Neural cell (in vitro differentiated cells): ENCODE data around the gene ZNF618. TPM values are rescaled to one million over a fixed set of nuclear protein-coding genes. Genes with fewer than 3 reads are reported as not detected.

Source experiments
- H2AFZ ChIP-seq: fragments of 200-600, 300-800 bp; sonication (generic), shearing (Covaris generic); 2 replicates; pipeline ENCODE4 v1.6.0; 2014; ENCODE audit warnings: low read depth, mild to moderate bottlenecking, antibody characterized with exemption, low read length, moderate library complexity
- H3F3A ChIP-seq: fragments of 200-600 bp; shearing (Covaris generic); 2 replicates; pipeline ENCODE4 v1.6.1; 2016; ENCODE audit warnings: mild to moderate bottlenecking, moderate library complexity, mixed read lengths, antibody characterized with exemption, low read length; ENCODE audit not compliant: insufficient read depth, poor library complexity, severe bottlenecking
- H3K27ac ChIP-seq: fragments of 200-600, 300-800 bp; sonication (generic), shearing (Covaris generic); 2 replicates; pipeline ENCODE4 v1.5.1; 2014; ENCODE audit warnings: mild to moderate bottlenecking, low read length, moderate library complexity
- H3K27me3 ChIP-seq: fragments of 300-800, 200-600 bp; sonication (generic), shearing (Covaris generic); 2 replicates; pipeline ENCODE4 v1.6.0; 2014; ENCODE audit warnings: mild to moderate bottlenecking, low read depth, low read length, moderate library complexity; ENCODE audit not compliant: insufficient read depth
- H3K36me3 ChIP-seq: fragments of 300-800, 200-600 bp; sonication (generic), shearing (Covaris generic); 2 replicates; pipeline ENCODE4 v1.5.1; 2014; ENCODE audit warnings: mild to moderate bottlenecking, antibody characterized with exemption, low read length, moderate library complexity; ENCODE audit not compliant: insufficient read depth
- H3K4me2 ChIP-seq: fragments of 300-800, 200-600 bp; sonication (generic), shearing (Covaris generic); 2 replicates; pipeline ENCODE4 v1.6.0; 2014; ENCODE audit warnings: mild to moderate bottlenecking, low read length
- H3K4me3 ChIP-seq: fragments of 300-800, 200-600 bp; sonication (generic), shearing (Covaris generic); 2 replicates; pipeline ENCODE4 v1.5.1; 2014; ENCODE audit warnings: mild to moderate bottlenecking, low read length, moderate library complexity
- H3K79me2 ChIP-seq: fragments of 200-600 bp; shearing (Covaris generic); replicated peaks from 2 replicates; pipeline ENCODE4 v1.6.0; 2014; ENCODE audit warnings: mild to moderate bottlenecking, low read length, moderate library complexity; ENCODE audit not compliant: insufficient read depth
- H3K9ac ChIP-seq: fragments of 300-800, 200-600 bp; sonication (generic), shearing (Covaris generic); 2 replicates; pipeline ENCODE4 v1.6.1; 2016; ENCODE audit warnings: mild to moderate bottlenecking, low read length, mixed read lengths
- H3K9me2 ChIP-seq: fragments of 200-600 bp; shearing (Covaris generic); 2 replicates; pipeline ENCODE4 v1.6.1; 2016; ENCODE audit warnings: mild to moderate bottlenecking, low read length, mixed read lengths; ENCODE audit not compliant: insufficient read depth
- H3K9me3 ChIP-seq: fragments of 200-600, 300-800 bp; sonication (generic), shearing (Covaris generic); 2 replicates; pipeline ENCODE4 v1.6.1; 2016; ENCODE audit warnings: mild to moderate bottlenecking, mixed run types, low read length, moderate library complexity, mixed read lengths
- H4K20me1 ChIP-seq: fragments of 200-600 bp; shearing (Covaris generic); 2 replicates; pipeline ENCODE4 v1.6.1; 2016; ENCODE audit warnings: mild to moderate bottlenecking, mixed run types; ENCODE audit not compliant: insufficient read depth
- EP300 ChIP-seq: fragments of 450-650 bp; conservative IDR thresholded peaks from 2 replicates; pipeline ENCODE4 v1.6.1; 2014; ENCODE audit warnings: antibody characterized with exemption, mild to moderate bottlenecking, moderate library complexity; ENCODE audit not compliant: poor library complexity, severe bottlenecking
- EZH2 ChIP-seq: fragments of 200-600, 300-800 bp; shearing (Covaris generic), sonication (generic); IDR thresholded peaks from 2 replicates; pipeline ENCODE4 v1.6.1; 2014; ENCODE audit warnings: antibody characterized with exemption, low read length, borderline replicate concordance, mild to moderate bottlenecking; ENCODE audit not compliant: insufficient read depth, poor library complexity, severe bottlenecking
- MXI1 ChIP-seq: fragments of 450-650 bp; conservative IDR thresholded peaks from 2 replicates; pipeline ENCODE4 v1.6.1; 2014; ENCODE audit warnings: antibody characterized with exemption, mild to moderate bottlenecking; ENCODE audit not compliant: poor library complexity, severe bottlenecking
- POLR2AphosphoS5 ChIP-seq: IDR thresholded peaks from 2 replicates; pipeline ENCODE4 v1.6.1; 2012
- RAD21 ChIP-seq: fragments of 450-650 bp; conservative IDR thresholded peaks from 2 replicates; pipeline ENCODE4 v1.6.1; 2014; ENCODE audit warnings: antibody characterized with exemption, mild to moderate bottlenecking, moderate library complexity
- SMC3 ChIP-seq: fragments of 450-650 bp; conservative IDR thresholded peaks from 2 replicates; pipeline ENCODE4 v1.6.1; 2014; ENCODE audit warnings: antibody characterized with exemption, mild to moderate bottlenecking, moderate library complexity; ENCODE audit not compliant: poor library complexity
- TAF1 ChIP-seq: IDR thresholded peaks from 2 replicates; pipeline ENCODE4 v1.6.1; 2012; ENCODE audit warnings: low read depth
- polyA plus RNA-seq: library from polyadenylated mRNA; depleted of rRNA; stranded (reverse); fragments of >200 nt; gene quantifications from 2 replicates; pipeline ENCODE4 v1.2.3, GENCODE V29; 2014
- TF ChIP-seq, protein P1 (sequence below): IDR thresholded peaks from 2 replicates; pipeline ENCODE4 v1.6.1; 2012; ENCODE audit warnings: borderline replicate concordance
- TF ChIP-seq, protein P2 (sequence below): fragments of 450-650 bp; IDR thresholded peaks from 2 replicates; pipeline ENCODE4 v1.5.1; 2014; ENCODE audit warnings: antibody characterized with exemption, mild to moderate bottlenecking, moderate library complexity; ENCODE audit not compliant: poor library complexity, severe bottlenecking

The ZNF618 gene
- polyA plus RNA-seq, 1 donor from 2014 or later, result 7.1 TPM

DNA sequence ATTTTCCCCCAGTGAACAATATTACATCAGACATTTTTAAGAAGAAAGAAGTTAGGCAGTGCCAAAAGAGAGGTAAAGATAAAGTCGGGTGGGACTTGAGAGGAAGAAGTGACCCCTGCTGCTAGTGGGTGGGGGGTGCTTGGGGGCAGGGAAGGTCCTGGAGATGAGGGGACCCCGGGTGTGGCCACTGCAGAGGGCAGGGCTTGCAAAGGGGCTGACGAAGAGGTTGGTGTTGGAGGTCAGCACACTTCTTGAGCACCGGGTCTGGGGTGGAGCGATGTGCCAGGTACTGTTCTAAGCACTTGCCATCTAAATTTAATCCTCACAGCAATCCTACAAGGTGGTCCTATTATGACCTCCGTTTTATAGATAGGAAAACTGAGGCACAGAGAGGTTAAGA, 140.0 kb downstream of the ZNF618 start:
- H3K9me3 ChIP-seq, result no peaks in the 10 kb centered on the region
- no peaks in the 10 kb centered on the region for H3K9me2 ChIP-seq
- H3K27ac ChIP-seq, result no peak overlapping the region
- peaks cover 17% of the 10 kb centered on the region for H3K36me3 ChIP-seq
- no peak overlapping the region for H3K4me3 ChIP-seq
- TF ChIP-seq EP300, result no peak
- no peak for TF ChIP-seq RAD21
- no peak for TF ChIP-seq SMC3
- TF ChIP-seq, protein P1, sequence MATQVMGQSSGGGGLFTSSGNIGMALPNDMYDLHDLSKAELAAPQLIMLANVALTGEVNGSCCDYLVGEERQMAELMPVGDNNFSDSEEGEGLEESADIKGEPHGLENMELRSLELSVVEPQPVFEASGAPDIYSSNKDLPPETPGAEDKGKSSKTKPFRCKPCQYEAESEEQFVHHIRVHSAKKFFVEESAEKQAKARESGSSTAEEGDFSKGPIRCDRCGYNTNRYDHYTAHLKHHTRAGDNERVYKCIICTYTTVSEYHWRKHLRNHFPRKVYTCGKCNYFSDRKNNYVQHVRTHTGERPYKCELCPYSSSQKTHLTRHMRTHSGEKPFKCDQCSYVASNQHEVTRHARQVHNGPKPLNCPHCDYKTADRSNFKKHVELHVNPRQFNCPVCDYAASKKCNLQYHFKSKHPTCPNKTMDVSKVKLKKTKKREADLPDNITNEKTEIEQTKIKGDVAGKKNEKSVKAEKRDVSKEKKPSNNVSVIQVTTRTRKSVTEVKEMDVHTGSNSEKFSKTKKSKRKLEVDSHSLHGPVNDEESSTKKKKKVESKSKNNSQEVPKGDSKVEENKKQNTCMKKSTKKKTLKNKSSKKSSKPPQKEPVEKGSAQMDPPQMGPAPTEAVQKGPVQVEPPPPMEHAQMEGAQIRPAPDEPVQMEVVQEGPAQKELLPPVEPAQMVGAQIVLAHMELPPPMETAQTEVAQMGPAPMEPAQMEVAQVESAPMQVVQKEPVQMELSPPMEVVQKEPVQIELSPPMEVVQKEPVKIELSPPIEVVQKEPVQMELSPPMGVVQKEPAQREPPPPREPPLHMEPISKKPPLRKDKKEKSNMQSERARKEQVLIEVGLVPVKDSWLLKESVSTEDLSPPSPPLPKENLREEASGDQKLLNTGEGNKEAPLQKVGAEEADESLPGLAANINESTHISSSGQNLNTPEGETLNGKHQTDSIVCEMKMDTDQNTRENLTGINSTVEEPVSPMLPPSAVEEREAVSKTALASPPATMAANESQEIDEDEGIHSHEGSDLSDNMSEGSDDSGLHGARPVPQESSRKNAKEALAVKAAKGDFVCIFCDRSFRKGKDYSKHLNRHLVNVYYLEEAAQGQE, result no peak
- no peak for TF ChIP-seq EZH2
- no peak for TF ChIP-seq TAF1
- TF ChIP-seq MXI1, result no peak
- no peak for TF ChIP-seq POLR2AphosphoS5
- TF ChIP-seq, protein P2, sequence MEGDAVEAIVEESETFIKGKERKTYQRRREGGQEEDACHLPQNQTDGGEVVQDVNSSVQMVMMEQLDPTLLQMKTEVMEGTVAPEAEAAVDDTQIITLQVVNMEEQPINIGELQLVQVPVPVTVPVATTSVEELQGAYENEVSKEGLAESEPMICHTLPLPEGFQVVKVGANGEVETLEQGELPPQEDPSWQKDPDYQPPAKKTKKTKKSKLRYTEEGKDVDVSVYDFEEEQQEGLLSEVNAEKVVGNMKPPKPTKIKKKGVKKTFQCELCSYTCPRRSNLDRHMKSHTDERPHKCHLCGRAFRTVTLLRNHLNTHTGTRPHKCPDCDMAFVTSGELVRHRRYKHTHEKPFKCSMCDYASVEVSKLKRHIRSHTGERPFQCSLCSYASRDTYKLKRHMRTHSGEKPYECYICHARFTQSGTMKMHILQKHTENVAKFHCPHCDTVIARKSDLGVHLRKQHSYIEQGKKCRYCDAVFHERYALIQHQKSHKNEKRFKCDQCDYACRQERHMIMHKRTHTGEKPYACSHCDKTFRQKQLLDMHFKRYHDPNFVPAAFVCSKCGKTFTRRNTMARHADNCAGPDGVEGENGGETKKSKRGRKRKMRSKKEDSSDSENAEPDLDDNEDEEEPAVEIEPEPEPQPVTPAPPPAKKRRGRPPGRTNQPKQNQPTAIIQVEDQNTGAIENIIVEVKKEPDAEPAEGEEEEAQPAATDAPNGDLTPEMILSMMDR, result no peak
- no peaks in the 10 kb centered on the region for H3K27me3 ChIP-seq
- no peaks in the 10 kb centered on the region for H3K79me2 ChIP-seq
- no peaks in the 10 kb centered on the region for H3F3A ChIP-seq
- no peak overlapping the region for H3K4me2 ChIP-seq
- no peak overlapping the region for H3K9ac ChIP-seq
- no peak overlapping the region for H2AFZ ChIP-seq
- no peaks in the 10 kb centered on the region for H4K20me1 ChIP-seq

DNA sequence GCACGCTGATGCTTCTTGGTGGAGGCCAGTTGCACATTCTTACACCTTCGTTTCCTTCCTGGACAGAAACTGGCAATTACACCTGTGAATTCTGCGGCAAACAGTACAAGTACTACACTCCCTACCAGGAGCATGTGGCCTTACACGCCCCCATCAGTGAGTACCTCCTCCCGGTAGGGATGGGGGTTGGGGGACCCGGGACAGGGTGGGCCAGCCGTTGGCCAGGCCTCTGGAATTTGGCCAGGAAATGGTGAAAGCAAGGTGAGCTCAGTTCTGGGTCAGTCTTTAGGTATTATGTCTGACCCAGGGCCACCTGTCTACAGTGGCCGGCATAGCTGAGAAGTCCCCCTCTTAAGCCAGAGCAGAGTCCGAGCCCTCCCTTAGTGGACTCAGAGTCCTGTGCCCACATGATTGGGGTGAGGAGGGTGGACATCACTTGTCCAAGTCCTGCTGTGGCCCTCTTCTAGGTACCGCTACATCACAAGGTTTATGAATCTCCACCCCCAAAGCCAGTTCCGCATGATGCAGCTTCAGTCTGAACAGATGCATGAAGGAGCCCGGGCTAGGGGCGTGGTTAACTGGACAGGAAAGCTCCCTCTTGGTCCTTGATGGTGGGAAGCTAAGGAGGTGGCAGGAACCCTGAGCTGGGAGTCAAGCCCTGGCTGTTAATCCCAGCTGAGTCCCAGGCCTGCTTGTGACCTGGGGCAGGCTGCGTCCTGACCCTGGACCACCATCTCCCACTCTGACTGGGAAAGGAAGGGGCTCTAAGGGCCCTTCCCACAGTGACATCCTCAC, 140.7 kb downstream of the ZNF618 start:
- H3K27ac ChIP-seq, result no peak overlapping the region
- H3F3A ChIP-seq, result no peaks in the 10 kb centered on the region
- H3K27me3 ChIP-seq, result no peaks in the 10 kb centered on the region
- no peak overlapping the region for H2AFZ ChIP-seq
- no peak overlapping the region for H3K4me2 ChIP-seq
- H3K9ac ChIP-seq, result no peak overlapping the region
- H3K9me2 ChIP-seq, result no peaks in the 10 kb centered on the region
- no peak overlapping the region for H3K4me3 ChIP-seq
- peaks cover 10% of the 10 kb centered on the region for H3K36me3 ChIP-seq
- no peaks in the 10 kb centered on the region for H3K9me3 ChIP-seq
- no peaks in the 10 kb centered on the region for H4K20me1 ChIP-seq
- TF ChIP-seq, protein P1, result no peak
- TF ChIP-seq EP300 (no peak), EZH2 (no peak)
- TF ChIP-seq, protein P2, result no peak
- no peaks in the 10 kb centered on the region for H3K79me2 ChIP-seq
